Adipocyte (in vitro differentiated cells): ENCODE measurements around the gene SNAP25.

Experiments used
- DNase-seq: peaks from one replicate; pipeline ENCODE4 v3.0.0-alpha.2; 2015; ENCODE audit warnings: low read depth
- H3K27me3 ChIP-seq: replicated peaks from 2 replicates; pipeline ENCODE4 v1.7.0; 2013; ENCODE audit warnings: mild to moderate bottlenecking, low read length, moderate library complexity; ENCODE audit not compliant: control insufficient read depth, insufficient read depth
- H3K36me3 ChIP-seq: 2 replicates; pipeline ENCODE4 v1.7.0; 2013; ENCODE audit warnings: low read length, mild to moderate bottlenecking, moderate library complexity; ENCODE audit not compliant: control insufficient read depth, insufficient read depth, severe bottlenecking
- H3K4me1 ChIP-seq: 2 replicates; pipeline ENCODE4 v1.7.0; 2013; ENCODE audit warnings: mild to moderate bottlenecking, low read length, moderate library complexity; ENCODE audit not compliant: control insufficient read depth, insufficient read depth
- H3K4me3 ChIP-seq: 2 replicates; pipeline ENCODE4 v1.7.0; 2013; ENCODE audit warnings: mild to moderate bottlenecking, low read length, moderate library complexity
- H3K9ac ChIP-seq: 2 replicates; pipeline ENCODE4 v1.7.0; 2013; ENCODE audit warnings: mild to moderate bottlenecking, low read length, moderate library complexity
- H3K9me3 ChIP-seq: 2 replicates; pipeline ENCODE4 v1.7.0; 2013; ENCODE audit warnings: mild to moderate bottlenecking, low read length, moderate library complexity; ENCODE audit not compliant: control insufficient read depth

The SNAP25 gene

GRCh38 chr20:10344953-10345352, 126.3 kb downstream of the SNAP25 start:
- no peaks in the 10 kb centered on the region for H3K4me1 ChIP-seq
- no peak for DNase-seq
- H3K9ac ChIP-seq, result no peak overlapping the region
- H3K36me3 ChIP-seq, result no peaks in the 10 kb centered on the region
- no peaks in the 10 kb centered on the region for H3K27me3 ChIP-seq
- H3K4me3 ChIP-seq, result no peak overlapping the region
- peaks cover 5% of the 10 kb centered on the region for H3K9me3 ChIP-seq

DNA sequence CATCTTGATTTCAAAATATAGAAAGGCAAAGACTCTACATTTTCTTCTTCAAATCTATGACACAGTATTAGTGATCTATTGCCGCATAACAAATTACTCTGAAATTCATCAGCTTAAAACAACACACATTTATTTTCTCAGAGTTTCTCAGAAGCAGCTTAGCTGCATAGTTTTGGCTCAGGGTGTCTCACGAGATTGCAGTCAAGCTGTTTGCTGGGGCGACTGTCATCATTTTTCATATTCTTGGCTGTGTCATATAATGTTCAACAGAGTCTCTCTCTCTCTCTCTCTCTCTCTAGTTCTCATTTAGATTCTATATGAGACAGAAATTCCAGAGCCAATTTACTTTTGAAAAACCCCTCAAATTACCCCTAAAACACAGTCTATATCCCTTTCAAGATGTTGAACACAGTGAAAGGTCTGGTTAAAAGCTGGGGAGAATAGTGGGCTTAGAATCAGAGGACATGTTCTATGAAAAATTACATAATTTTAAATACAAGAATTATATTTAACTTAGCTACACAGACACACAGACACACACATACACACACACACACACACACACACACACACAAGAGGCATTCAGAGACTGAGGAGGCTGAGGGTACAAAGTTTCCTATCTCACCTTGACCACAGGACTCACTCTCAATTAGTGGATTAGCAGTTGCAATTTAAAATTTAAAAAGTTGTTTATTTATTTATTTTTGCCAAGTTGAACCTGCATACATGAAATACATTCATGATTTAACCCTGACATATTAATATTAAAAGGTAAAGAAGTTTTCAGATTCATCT, 128.7 kb downstream of the SNAP25 start:
- no peak overlapping the region for H3K4me3 ChIP-seq
- no peak for DNase-seq

DNA sequence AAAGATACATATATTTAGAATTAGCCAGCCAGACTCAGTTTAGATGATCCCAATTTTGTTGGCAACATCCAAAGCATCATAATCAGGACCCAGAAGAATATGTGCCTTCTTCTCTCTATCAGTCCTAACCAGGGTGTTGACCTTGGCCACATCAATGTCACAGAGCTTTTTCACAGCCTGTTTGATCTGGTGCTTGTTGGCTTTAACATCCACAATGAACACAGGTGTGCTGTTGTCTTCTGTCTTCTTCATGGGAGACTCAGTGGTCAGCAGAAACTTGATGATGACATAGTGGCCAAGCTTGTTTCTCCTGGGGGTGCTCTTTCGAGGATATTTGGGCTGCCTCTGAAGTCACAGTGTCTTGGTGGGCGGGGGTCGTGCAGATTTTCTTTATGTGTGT, 130.5 kb downstream of the SNAP25 start:
- no peak for DNase-seq
- Histone ChIP-seq H3K36me3 (no peaks in the 10 kb centered on the region), H3K4me3 (no peak overlapping the region), H3K4me1 (peaks cover 17% of the 10 kb centered on the region), H3K9me3 (no peaks in the 10 kb centered on the region), H3K9ac (no peak overlapping the region), H3K27me3 (no peaks in the 10 kb centered on the region)

More for the DNA sequence above, 128.7 kb downstream of the SNAP25 start:
- no peaks in the 10 kb centered on the region for H3K36me3 ChIP-seq
- no peaks in the 10 kb centered on the region for H3K27me3 ChIP-seq
- peaks cover 8% of the 10 kb centered on the region for H3K4me1 ChIP-seq
- H3K9me3 ChIP-seq, result peaks cover 5% of the 10 kb centered on the region
- H3K9ac ChIP-seq, result no peak overlapping the region

DNA sequence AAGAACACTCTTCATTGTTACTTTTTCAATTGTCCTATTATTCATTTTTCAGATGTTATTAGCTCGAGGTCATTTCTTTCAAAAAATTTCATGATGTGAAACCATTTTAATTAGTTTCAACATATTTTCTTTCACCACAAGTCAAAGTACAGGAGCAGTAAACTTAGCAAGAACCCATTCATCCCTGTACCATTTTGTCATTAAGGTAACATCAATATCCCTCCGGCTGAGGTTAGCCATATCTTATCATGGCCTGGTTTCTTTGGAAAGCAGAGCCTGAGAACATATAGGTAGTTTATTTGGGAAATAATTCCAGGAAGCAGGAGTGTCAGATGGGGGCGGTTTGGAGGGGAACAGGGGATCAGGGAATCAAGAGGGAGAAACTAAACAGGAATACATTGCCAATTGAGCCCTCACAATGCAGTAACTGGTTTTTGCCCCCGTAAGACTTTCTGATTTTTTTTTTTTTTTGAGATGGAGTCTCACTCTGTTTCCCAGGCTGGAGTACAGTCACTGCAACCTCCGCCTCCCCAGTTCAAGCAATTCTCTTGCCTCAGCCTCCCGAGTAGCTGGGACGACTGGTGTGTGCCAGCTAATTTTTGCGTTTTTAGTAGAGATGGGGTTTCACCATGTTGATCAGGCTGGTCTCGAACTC, 131.7 kb downstream of the SNAP25 start:
- no peaks in the 10 kb centered on the region for H3K36me3 ChIP-seq
- DNase-seq, result no peak
- peaks cover 17% of the 10 kb centered on the region for H3K4me1 ChIP-seq
- no peak overlapping the region for H3K9ac ChIP-seq
- H3K9me3 ChIP-seq, result no peaks in the 10 kb centered on the region
- H3K4me3 ChIP-seq, result no peak overlapping the region
- H3K27me3 ChIP-seq, result no peaks in the 10 kb centered on the region

GRCh38 chr20:10352934-10353824, 134.5 kb downstream of the SNAP25 start:
- H3K36me3 ChIP-seq, result no peaks in the 10 kb centered on the region
- no peak overlapping the region for H3K4me3 ChIP-seq
- no peaks in the 10 kb centered on the region for H3K9me3 ChIP-seq
- H3K9ac ChIP-seq, result no peak overlapping the region
- DNase-seq, result no peak
- H3K4me1 ChIP-seq, result peaks cover 17% of the 10 kb centered on the region
- no peaks in the 10 kb centered on the region for H3K27me3 ChIP-seq

DNA sequence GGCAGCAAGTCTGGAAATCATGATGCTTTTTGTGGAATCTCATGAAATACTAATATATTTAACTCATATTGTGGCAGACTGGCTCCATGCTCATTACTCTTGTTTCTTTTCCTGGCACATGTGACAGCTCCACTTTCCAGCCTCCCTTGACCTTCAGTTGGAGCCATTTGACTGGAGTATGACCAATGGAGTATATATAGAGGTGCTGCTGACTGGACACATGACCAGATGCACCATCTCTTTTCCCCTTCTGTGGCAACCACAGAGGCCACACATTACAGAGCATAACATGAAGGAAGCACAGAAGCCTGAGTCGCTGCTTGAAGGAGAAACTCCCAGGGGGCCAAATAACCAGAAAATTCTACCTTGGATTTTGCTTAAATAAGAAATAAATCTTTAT, 138.0 kb downstream of the SNAP25 start:
- Histone ChIP-seq H3K4me3 (no peak overlapping the region), H3K9ac (no peak overlapping the region), H3K4me1 (peaks cover 10% of the 10 kb centered on the region), H3K9me3 (no peaks in the 10 kb centered on the region), H3K36me3 (no peaks in the 10 kb centered on the region), H3K27me3 (no peaks in the 10 kb centered on the region)
- DNase-seq, result no peak
